ENCODE measurements around the gene KRTAP2-2. TPM values are rescaled to one million over a fixed set of nuclear protein-coding genes. Genes with fewer than 3 reads are reported as not detected.
"Not testable (repeated sequence)": the region's sequence is repeated elsewhere in the genome, so short reads cannot be mapped to it uniquely, and the experiment has no call there.

The KRTAP2-2 gene
- total and polyA plus RNA-seq, 8 donors: not detected

DNA sequence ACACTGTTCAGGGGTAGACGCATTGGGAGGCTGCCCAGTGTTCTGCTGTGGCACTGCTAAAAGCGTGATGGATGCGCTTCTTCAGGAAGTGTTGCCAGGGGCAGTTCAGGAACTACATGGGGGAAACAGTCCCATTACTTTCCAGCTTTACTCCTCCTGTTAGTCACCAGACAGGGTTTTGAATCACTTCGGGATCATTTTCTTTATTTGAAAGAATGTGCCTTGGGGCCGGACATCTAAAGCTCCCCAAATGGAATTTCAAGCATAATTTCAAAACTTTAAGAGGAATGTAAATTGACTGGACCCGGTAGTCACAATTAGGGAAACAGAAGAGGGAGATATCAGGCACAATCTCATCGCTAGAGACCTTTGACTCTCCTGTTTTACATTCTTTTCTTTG, 6.6 kb downstream of the KRTAP2-2 start:
- H3K36me3 ChIP-seq: no peaks in the 10 kb centered on the region
- WGBS, 5 donors: 55 to 68% (median 58%) methylated on average over 7 of the region's 7 CpGs
- H3K27me3 ChIP-seq: peaks cover 0 to 39% (median 0%) of the 10 kb centered on the region in 3 donors
- no peak overlapping the region for H3K4me3 ChIP-seq
- TF ChIP-seq EP300 (IDR thresholded peaks at IDR 0.05): no peak
- TF ChIP-seq, protein P1, sequence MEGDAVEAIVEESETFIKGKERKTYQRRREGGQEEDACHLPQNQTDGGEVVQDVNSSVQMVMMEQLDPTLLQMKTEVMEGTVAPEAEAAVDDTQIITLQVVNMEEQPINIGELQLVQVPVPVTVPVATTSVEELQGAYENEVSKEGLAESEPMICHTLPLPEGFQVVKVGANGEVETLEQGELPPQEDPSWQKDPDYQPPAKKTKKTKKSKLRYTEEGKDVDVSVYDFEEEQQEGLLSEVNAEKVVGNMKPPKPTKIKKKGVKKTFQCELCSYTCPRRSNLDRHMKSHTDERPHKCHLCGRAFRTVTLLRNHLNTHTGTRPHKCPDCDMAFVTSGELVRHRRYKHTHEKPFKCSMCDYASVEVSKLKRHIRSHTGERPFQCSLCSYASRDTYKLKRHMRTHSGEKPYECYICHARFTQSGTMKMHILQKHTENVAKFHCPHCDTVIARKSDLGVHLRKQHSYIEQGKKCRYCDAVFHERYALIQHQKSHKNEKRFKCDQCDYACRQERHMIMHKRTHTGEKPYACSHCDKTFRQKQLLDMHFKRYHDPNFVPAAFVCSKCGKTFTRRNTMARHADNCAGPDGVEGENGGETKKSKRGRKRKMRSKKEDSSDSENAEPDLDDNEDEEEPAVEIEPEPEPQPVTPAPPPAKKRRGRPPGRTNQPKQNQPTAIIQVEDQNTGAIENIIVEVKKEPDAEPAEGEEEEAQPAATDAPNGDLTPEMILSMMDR (IDR thresholded peaks at IDR 0.05): no peak
- TF ChIP-seq POLR2AphosphoS5 (IDR thresholded peaks at IDR 0.05): no peak
- TF ChIP-seq POLR2A (IDR thresholded peaks at IDR 0.05): no peak
- DNase-seq: no peak
- intact Hi-C loops (cut with DNase I; ENCODE audit: low total_unique reads): no loop called here
- H3K4me1 ChIP-seq: no peaks in the 10 kb centered on the region
- no peak overlapping the region for H3K27ac ChIP-seq
- H3K9me3 ChIP-seq: peaks cover 0 to 6% (median 0%) of the 10 kb centered on the region in 4 donors

DNA sequence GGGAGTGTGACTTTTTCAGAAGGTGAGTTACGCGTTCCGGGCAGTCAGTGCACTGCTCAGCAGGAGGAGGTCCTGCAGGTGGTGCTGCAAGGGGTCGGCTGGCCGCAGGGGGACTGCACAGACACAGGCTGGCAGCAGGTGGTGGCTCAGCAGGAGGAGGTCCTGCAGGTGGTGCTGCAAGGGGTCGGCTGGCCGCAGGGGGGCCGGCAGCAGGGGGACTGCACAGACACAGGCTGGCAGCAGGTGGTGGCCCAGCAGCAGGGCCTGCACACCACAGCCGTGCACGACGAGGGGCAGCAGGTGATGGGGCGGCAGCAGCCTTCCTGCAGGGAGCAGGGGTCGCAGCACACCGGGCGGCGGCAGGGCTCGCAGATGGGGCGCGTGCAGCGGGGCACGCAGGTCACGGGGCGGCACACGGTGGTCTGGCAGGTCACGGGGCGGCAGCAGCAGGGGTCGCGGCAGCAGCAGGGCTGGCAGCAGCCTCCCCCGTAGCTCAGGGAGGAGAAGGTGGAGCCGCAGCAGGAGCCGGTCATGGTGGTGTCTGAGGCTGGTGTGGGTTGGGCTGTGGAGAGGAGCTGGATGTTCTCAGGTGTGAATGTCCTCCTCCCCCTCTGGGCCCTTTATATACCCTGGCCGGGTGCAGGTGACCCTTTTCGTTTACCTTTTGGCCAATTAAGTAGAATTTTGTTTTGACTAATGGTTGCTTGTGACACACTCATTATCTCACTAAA, 8.1 kb downstream of the KRTAP2-2 start, which contains the start of gene KRTAP2-1:
KRTAP2-1 (minus strand) TSS at position 582 of the 731 bp plus-strand sequence; CDS start at position 533, 49 bp downstream.
- DNase-seq; H3K36me3 ChIP-seq; H3K4me1 ChIP-seq; H3K4me3 ChIP-seq; intact Hi-C loops (cut with DNase I; ENCODE audit: low total_unique reads); H3K27ac ChIP-seq; H3K9me3 ChIP-seq: not testable (repeated sequence)
- peaks cover 0 to 39% (median 0%) of the 10 kb centered on the region in 3 donors for H3K27me3 ChIP-seq
- WGBS, 5 donors: 41 to 54% (median 50%) methylated on average over 6 to 10 of the region's 33 CpGs

DNA sequence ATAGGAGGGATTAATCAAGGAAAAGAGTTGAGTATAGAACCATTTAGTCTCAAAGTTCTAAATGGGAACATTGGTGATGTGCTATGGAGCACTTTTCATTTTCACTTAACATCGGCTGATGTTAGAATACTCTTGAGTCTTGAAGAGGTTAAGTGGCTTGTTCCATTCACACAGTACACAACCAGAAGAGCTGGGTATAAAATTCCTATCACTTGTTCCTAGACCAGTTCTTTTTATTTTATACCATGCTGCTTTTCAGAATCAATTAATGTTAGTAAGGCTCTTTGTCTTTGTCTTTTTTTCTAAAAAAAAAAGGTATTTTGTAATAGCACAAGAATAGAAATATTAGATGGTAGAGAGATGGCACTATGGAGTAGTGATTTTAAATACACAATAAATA, 12.1 kb downstream of the KRTAP2-2 start:
- TF ChIP-seq POLR2AphosphoS5 (IDR thresholded peaks at IDR 0.05) (no peak), EP300 (IDR thresholded peaks at IDR 0.05) (no peak), POLR2A (IDR thresholded peaks at IDR 0.05) (no peak)
- TF ChIP-seq, protein P1 (IDR thresholded peaks at IDR 0.05): no peak
- H3K36me3 ChIP-seq: no peaks in the 10 kb centered on the region
- peaks cover 0 to 26% (median 0%) of the 10 kb centered on the region in 3 donors for H3K27me3 ChIP-seq
- no peak for DNase-seq
- no peaks in the 10 kb centered on the region for H3K4me1 ChIP-seq
- WGBS, 5 donors: 96 to 100% (median 98%) methylated on average over 1 of the region's 1 CpG
- no peak overlapping the region for H3K27ac ChIP-seq
- intact Hi-C loops (cut with DNase I; ENCODE audit: low total_unique reads): no loop called here
- H3K4me3 ChIP-seq: no peak overlapping the region
- peaks cover 0 to 7% (median 0%) of the 10 kb centered on the region in 4 donors for H3K9me3 ChIP-seq

DNA sequence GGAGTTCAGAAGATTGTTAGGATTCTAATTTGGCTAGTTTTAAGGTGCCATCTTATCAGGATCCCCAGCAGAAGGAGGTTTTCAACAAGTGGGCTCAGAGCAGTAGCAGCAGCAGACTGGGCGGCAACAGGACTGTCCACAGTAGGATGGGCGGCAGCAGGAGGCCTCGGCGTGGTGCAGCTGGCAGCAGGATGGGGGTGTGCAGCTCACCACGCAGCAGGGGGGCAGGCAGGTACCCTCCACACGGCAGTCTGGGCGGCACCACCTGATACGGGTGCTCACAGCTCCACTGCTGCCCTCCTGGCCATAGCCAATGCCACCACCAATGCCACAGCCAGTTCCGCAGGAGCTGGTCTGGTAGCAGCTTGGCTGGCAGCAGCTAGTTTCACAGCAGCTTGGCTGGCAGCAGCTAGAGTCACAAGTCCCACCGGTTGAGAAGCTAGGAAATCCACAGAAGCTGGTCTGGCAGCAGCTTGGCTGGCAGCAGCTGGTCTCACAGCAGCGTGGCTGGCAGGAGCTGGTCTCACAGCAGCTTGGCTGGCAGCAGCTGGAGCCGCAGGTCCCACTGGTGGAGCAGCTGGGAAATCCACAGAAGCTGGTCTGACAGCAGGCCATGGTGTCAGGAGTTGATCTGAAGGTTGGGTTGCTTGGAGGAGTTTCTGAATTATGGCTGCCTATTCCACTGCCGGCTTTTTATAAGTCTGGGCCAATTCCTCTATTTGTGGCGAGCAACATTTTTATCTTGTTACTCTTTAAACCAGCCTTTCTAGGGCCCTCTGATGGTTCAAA, 14.1 kb downstream of the KRTAP2-2 start, which contains the start of gene KRTAP1-1:
KRTAP1-1 (minus strand) TSS at position 668 of the 789 bp plus-strand sequence; CDS start at position 615, 53 bp downstream.
- H3K4me1 ChIP-seq; H3K36me3 ChIP-seq; H3K4me3 ChIP-seq; H3K27me3 ChIP-seq; H3K9me3 ChIP-seq; intact Hi-C loops (cut with DNase I; ENCODE audit: low total_unique reads); H3K27ac ChIP-seq: not testable (repeated sequence)
- 67 to 78% (median 73%) methylated on average over 3 to 14 of the region's 14 CpGs for WGBS, 5 donors
- peak in 1 of 2 donors; percentile 20 for DNase-seq

DNA sequence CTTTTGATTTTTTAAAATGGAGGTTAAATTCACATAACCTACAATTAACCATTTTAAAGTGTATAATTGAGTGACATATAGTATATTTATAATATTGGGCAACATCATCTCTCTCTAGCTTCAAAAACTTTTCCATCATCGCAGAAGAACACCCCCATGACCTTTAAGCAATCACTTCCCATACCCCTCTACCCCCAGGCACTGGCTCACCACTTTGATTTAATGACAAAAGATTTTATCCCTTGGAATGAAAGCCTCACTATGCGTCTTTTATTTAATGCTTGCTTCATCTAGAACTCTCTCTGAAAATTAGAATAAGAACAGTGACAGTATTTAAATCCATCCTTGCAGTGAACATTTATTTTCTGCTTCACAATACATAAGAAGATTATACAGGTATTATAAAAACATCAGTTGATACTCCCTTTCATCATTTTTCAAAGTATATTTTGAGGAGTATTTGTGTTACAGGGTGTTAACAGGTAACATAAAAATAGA, 17.1 kb downstream of the KRTAP2-2 start:
- Histone ChIP-seq H3K4me1 (no peaks in the 10 kb centered on the region), H3K27me3 (peaks cover 0 to 7% (median 0%) of the 10 kb centered on the region in 3 donors), H3K4me3 (no peak overlapping the region), H3K27ac (no peak overlapping the region), H3K9me3 (peaks cover 0 to 2% (median 0%) of the 10 kb centered on the region in 4 donors), H3K36me3 (no peaks in the 10 kb centered on the region)
- no peak for DNase-seq
- 74 to 88% (median 82%) methylated on average over 2 of the region's 2 CpGs for WGBS, 5 donors
- TF ChIP-seq, protein P1 (IDR thresholded peaks at IDR 0.05): no peak
- TF ChIP-seq POLR2AphosphoS5 (IDR thresholded peaks at IDR 0.05) (no peak), EP300 (IDR thresholded peaks at IDR 0.05) (no peak), POLR2A (IDR thresholded peaks at IDR 0.05) (no peak)
- intact Hi-C loops (cut with DNase I; ENCODE audit: low total_unique reads): no loop called here

DNA sequence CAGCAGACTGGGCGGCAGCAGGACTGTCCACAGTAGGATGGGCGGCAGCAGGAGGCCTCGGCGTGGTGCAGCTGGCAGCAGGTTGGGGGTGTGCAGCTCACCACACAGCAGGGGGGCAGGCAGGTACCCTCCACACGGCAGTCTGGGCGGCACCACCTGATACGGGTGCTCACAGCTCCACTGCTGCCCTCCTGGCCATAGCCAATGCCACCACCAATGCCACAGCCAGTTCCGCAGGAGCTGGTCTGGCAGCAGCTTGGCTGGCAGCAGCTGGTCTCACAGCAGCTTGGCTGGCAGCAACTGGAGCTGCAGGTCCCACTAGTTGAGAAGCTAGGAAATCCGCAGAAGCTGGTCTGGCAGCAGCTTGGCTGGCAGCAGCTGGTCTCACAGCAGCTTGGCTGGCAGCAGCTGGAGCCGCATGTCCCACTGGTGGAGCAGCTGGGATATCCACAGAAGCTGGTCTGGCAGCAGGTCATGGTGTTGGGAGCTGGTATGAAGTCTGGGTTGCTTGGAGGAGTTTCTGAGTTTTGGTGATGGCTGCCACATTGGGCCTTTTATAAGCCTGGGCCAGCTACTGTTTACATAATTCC, 20.6 kb downstream of the KRTAP2-2 start, which contains the start of gene KRTAP1-3:
KRTAP1-3 (minus strand) TSS at position 529 of the 590 bp plus-strand sequence; CDS start at position 476, 53 bp downstream.
- DNase-seq; H3K9me3 ChIP-seq; intact Hi-C loops (cut with DNase I; ENCODE audit: low total_unique reads); H3K4me3 ChIP-seq; H3K27ac ChIP-seq; H3K36me3 ChIP-seq; H3K4me1 ChIP-seq; H3K27me3 ChIP-seq: not testable (repeated sequence)
- 82 to 88% (median 83%) methylated on average over 4 to 10 of the region's 10 CpGs for WGBS, 5 donors

Measured in stomach (tissue), 9 donors.